HL-60 (cell line): ENCODE data around the gene VWA8.

Source experiments
- DNase-seq, 2 experiments: peaks; one replicate each; pipeline ENCODE4 v3.0.0-alpha.2; 2010 to 2020; ENCODE audit warnings: low read depth in 1 of 2, low spot score in 1 of 2
- H3K27ac ChIP-seq: fragments of 250-450 bp; sonication (Bioruptor Pico); replicated peaks from 2 replicates; pipeline ENCODE4 v1.5.1; 2020; ENCODE audit warnings: mild to moderate bottlenecking, moderate library complexity
- H3K27me3 ChIP-seq: fragments of 250-450 bp; sonication (Bioruptor Pico); 2 replicates; pipeline ENCODE4 v1.5.1; 2021; ENCODE audit warnings: mild to moderate bottlenecking, moderate library complexity; ENCODE audit not compliant: insufficient read depth, poor library complexity, severe bottlenecking
- H3K4me3 ChIP-seq: replicated peaks from 2 replicates; pipeline ENCODE4 v1.5.1; 2011; ENCODE audit warnings: mild to moderate bottlenecking, control low read depth, low read length; ENCODE audit not compliant: insufficient read depth
- CTCF ChIP-seq: IDR thresholded peaks from one replicate; pipeline ENCODE4 v1.5.1; 2011; ENCODE audit warnings: low read length, control low read depth, inconsistent platforms; ENCODE audit not compliant: insufficient read depth
- GABPA ChIP-seq: IDR thresholded peaks from 2 replicates; pipeline ENCODE4 v1.6.1; 2012; ENCODE audit warnings: low read depth
- POLR2AphosphoS5 ChIP-seq: IDR thresholded peaks from 2 replicates; pipeline ENCODE4 v1.6.1; 2012; ENCODE audit warnings: low read depth
- REST ChIP-seq: IDR thresholded peaks from 2 replicates; pipeline ENCODE4 v1.6.1; 2012; ENCODE audit warnings: low read depth; ENCODE audit not compliant: insufficient replicate concordance
- SPI1 ChIP-seq: IDR thresholded peaks from 2 replicates; pipeline ENCODE4 v1.6.1; 2012; ENCODE audit warnings: low read depth, mild to moderate bottlenecking, borderline replicate concordance

VWA8 gene

GRCh38 chr13:41586216-41586615, 374.7 kb downstream of the VWA8 start:
- Histone ChIP-seq H3K4me3 (no peak overlapping the region), H3K27me3 (no peaks in the 10 kb centered on the region), H3K27ac (no peak overlapping the region)
- no peak for DNase-seq
- TF ChIP-seq CTCF (no peak), GABPA (no peak), REST (no peak), SPI1 (no peak), POLR2AphosphoS5 (no peak)

- Histone ChIP-seq H3K27ac (no peak overlapping the region), H3K27me3 (no peaks in the 10 kb centered on the region), H3K4me3 (no peak overlapping the region)
- no peak for TF ChIP-seq SPI1
- TF ChIP-seq REST: no peak
- TF ChIP-seq CTCF: no peak
- no peak for TF ChIP-seq POLR2AphosphoS5
- TF ChIP-seq GABPA: no peak
- DNase-seq: no peak
These were observed 378.9 kb downstream of the VWA8 start for GRCh38 chr13:41582027-41582463.

- H3K27ac ChIP-seq: no peak overlapping the region
- no peak overlapping the region for H3K4me3 ChIP-seq
- TF ChIP-seq CTCF (no peak), POLR2AphosphoS5 (no peak), SPI1 (no peak), GABPA (no peak), REST (no peak)
- H3K27me3 ChIP-seq: no peaks in the 10 kb centered on the region
- DNase-seq: no peak
These were observed 380.6 kb downstream of the VWA8 start for GRCh38 chr13:41580345-41580744.
